IPS-18a (cell line): ENCODE data around the gene CRABP2.

Experiments used
- H3K27ac ChIP-seq: one replicate; pipeline ENCODE4 v1.5.1; 2013; ENCODE audit warnings: low read length
- H3K27me3 ChIP-seq: one replicate; pipeline ENCODE4 v1.6.1; 2013; ENCODE audit warnings: mild to moderate bottlenecking, low read length; ENCODE audit not compliant: control insufficient read depth, insufficient read depth
- H3K36me3 ChIP-seq: one replicate; pipeline ENCODE4 v1.6.1; 2013; ENCODE audit warnings: low read depth, low read length; ENCODE audit not compliant: control insufficient read depth
- H3K4me1 ChIP-seq: one replicate; pipeline ENCODE4 v1.6.1; 2013; ENCODE audit warnings: low read depth, low read length; ENCODE audit not compliant: control insufficient read depth
- H3K4me3 ChIP-seq: one replicate; pipeline ENCODE4 v1.5.1; 2013; ENCODE audit warnings: low read length
- H3K9ac ChIP-seq: one replicate; pipeline ENCODE4 v1.6.1; 2013; ENCODE audit warnings: mild to moderate bottlenecking, low read length, moderate library complexity
- H3K9me3 ChIP-seq: one replicate; pipeline ENCODE4 v1.6.1; 2013; ENCODE audit warnings: low read depth, low read length; ENCODE audit not compliant: control insufficient read depth

The CRABP2 gene

DNA sequence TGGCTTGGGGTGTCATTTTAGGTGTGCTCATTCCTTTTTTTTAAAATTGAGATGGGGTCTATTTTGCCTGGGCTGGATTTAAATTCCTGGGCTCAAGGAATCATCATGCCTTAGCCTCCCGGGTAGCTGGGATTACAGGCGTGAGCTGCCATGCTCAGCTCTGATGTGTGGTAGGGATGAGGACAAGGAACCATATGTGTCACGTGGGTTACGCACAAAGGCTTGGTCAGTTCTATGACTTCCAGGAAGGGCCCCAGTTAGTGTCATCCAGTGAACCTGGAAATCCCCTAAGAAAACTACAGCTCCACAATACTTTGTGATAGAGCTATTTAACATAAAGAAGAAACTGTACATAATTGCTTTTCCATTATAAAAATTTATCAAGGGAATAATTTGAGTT lies 16.2 kb upstream of the CRABP2 start:
- Histone ChIP-seq H3K9me3 (no peaks in the 10 kb centered on the region), H3K36me3 (peaks cover 45% of the 10 kb centered on the region), H3K4me3 (no peak overlapping the region), H3K4me1 (peaks cover 13% of the 10 kb centered on the region), H3K27ac (no peak overlapping the region), H3K9ac (no peak overlapping the region), H3K27me3 (no peaks in the 10 kb centered on the region)

DNA sequence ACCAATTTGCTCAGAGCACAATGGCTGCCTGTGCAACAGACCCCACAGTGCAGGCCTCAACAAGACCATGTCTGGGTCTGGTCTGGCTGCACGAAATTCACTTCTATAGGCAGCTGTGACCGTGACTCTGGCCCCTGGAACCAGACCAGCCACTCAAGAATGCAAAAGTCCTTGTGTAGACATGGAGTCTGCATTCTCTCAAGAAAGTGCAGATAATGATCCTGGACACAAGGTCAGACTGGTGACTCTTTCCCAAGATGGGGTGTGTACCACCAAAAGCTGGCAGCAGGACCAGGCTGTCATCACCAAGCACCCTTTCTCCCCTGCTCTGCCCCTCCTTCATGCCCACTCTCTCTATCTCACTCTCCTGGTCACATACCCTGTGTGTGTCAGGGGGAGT lies 15.7 kb upstream of the CRABP2 start:
- H3K4me3 ChIP-seq = no peak overlapping the region
- no peaks in the 10 kb centered on the region for H3K9me3 ChIP-seq
- peaks cover 42% of the 10 kb centered on the region for H3K36me3 ChIP-seq
- H3K4me1 ChIP-seq = peaks cover 9% of the 10 kb centered on the region
- H3K27ac ChIP-seq = no peak overlapping the region
- H3K9ac ChIP-seq = no peak overlapping the region
- H3K27me3 ChIP-seq = no peaks in the 10 kb centered on the region

DNA sequence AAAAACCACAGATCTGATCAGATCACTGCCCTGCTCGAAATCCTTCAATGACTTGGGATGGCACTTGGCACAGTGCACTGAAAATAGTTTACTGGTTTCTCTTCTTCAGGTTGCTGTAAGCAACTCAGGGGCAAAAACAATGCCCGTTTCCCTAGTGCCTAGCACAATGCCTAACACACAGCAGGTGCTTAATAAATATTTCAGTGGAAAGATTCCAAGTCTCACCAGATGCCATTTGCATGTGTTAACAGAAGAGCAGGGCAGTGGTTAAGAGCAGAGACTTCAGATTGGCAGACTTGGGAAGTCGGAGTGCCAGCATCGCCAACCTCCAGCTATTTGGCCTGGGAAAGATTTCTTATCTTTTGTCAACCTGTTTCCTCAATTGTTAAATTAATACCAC lies 12.0 kb upstream of the CRABP2 start:
- Histone ChIP-seq H3K9ac (no peak overlapping the region), H3K27ac (no peak overlapping the region), H3K9me3 (no peaks in the 10 kb centered on the region), H3K4me3 (no peak overlapping the region), H3K27me3 (no peaks in the 10 kb centered on the region), H3K36me3 (peaks cover 14% of the 10 kb centered on the region), H3K4me1 (no peaks in the 10 kb centered on the region)

DNA sequence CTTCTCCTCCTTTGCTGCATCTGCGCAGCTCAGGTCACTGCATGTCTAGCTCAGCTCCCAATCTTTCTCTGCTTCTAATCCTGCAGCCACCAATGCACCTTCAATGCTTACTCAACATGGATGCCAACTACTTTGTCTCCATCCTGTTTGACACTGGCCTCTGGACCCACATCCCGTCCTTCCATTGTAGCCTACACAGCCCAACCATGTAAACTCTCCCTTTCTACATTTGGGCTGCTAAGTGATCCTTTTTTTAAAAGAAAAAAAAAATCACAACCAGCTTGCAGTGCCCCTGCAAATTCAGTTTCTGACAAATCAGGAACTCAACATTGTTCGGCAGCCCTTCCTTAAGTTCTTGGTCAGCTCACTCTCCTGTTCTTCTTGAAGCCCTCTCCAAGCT lies 9.4 kb upstream of the CRABP2 start:
- H3K27ac ChIP-seq = no peak overlapping the region
- H3K27me3 ChIP-seq = no peaks in the 10 kb centered on the region
- H3K9ac ChIP-seq = no peak overlapping the region
- no peaks in the 10 kb centered on the region for H3K9me3 ChIP-seq
- H3K4me3 ChIP-seq = no peak overlapping the region
- no peaks in the 10 kb centered on the region for H3K36me3 ChIP-seq
- peaks cover 18% of the 10 kb centered on the region for H3K4me1 ChIP-seq

DNA sequence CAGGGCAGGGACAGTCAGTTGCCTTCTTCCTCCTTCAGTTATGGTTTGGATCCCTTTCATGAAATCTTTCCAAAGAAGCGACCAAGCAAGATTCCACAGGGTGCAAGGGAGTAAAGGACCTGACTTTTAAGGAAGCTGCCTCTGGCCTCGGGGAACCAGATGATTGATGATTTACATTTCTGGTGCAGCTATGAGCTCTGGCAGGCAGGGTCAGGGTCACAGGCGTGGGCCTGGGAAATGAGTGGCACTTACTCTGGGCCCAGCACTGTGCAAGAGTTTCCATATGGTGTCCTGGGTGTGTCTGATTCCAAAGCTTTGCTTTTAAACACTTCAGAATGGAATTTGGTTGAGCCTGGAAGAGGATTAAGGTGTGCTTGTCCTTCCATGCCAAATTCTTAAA lies 7.2 kb upstream of the CRABP2 start:
- no peak overlapping the region for H3K27ac ChIP-seq
- no peak overlapping the region for H3K4me3 ChIP-seq
- no peaks in the 10 kb centered on the region for H3K9me3 ChIP-seq
- H3K9ac ChIP-seq = no peak overlapping the region
- H3K27me3 ChIP-seq = no peaks in the 10 kb centered on the region
- H3K4me1 ChIP-seq = peaks cover 40% of the 10 kb centered on the region
- H3K36me3 ChIP-seq = no peaks in the 10 kb centered on the region

DNA sequence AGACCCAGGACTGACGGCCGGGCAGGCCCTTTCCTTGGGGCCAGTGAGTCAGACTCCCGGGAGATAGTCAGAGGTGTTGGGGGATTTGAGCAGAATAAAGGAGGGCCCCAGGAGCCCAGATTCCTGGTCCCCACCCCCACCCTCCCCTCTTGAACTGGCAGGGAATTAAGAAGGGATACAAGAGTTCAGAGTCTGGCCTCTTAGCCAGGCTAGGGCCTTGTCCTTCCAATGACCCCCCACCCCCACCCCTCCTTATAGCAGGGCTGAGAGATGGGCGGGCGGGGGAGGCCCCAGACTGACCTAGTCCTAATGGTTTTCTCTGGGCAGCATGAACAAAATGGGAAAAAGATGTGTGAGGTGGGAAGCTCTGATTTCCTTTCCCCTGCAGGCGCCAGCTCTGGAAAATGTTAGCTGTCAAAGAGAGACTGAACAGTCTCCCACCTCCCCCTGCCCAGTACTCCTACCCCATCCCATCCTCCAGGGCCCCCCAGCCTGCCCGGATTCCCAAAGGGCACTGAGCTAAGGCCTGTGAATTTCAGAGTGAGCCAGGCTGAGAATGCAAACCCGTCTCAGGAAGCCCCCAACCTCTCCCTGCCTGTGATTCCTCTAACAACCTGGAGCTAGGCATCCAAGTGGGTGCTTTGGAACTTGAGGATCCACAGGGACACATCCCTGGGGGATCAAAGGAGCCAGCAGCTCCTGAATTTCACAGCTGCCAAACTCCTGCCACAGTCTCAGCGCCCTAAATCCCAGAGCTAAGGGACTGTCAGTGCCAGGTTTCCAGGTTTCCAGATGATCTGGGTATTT lies 5.8 kb upstream of the CRABP2 start:
- no peak overlapping the region for H3K9ac ChIP-seq
- H3K4me1 ChIP-seq = peaks cover 48% of the 10 kb centered on the region
- H3K4me3 ChIP-seq = no peak overlapping the region
- no peaks in the 10 kb centered on the region for H3K9me3 ChIP-seq
- H3K27ac ChIP-seq = no peak overlapping the region
- no peaks in the 10 kb centered on the region for H3K27me3 ChIP-seq
- H3K36me3 ChIP-seq = no peaks in the 10 kb centered on the region

DNA sequence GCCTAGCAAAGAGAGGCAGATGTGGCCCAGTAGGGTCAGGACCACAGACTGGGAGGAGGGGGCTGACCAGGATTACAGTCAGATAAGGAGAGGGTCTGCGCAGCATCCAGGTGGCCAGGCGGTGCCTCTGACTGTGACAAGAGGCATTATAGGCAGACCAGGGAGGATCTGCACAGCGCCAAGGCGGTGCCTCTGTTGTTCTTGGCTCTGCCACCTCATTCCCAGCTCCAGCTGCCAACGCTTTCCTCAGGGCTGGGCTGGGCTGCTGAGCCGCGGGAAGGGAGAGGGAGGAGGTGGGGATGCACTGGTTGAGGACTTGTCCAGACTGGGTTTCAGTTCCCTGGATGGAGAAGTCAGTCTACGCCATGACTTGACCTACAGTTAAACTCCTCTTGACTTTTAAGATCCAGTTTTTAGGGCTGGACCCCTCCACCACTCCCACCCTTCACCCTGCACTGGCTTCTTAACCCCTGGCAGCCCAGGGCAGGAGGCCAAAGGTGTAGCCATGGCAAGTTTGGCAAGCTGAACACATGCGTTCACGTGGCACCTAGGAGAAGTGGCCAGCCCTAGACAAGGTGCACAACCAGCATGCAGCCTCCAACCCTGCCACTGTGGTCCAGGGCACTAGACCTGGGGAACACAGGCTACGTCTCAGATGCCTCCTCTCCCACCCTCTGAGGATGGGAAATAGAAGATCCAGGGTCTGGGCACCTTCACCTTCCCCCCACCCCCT lies 4.5 kb upstream of the CRABP2 start:
- H3K4me1 ChIP-seq = peaks cover 48% of the 10 kb centered on the region
- H3K36me3 ChIP-seq = no peaks in the 10 kb centered on the region
- H3K9ac ChIP-seq = no peak overlapping the region
- H3K4me3 ChIP-seq = no peak overlapping the region
- H3K27me3 ChIP-seq = peaks cover 4% of the 10 kb centered on the region
- no peak overlapping the region for H3K27ac ChIP-seq
- no peaks in the 10 kb centered on the region for H3K9me3 ChIP-seq

DNA sequence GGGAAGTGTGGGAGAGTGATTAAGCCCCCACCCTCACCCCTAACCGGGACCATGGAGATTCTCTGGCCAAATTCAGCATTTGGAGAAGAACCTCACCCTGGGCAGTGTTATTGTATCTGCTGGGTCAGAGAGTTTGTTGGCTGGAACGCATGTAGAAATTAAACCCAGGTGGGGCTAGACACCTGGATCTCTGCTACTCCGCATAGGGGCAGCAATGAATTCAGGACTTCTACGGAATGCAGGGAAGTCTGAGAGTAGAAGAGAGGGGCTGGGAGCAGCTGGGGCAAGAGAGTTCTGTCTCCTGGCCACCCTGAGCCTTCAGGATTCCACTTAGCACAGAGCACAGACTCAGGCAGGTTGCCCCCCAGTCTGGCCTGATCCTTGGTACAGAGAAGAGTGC lies 3.6 kb upstream of the CRABP2 start:
- H3K4me3 ChIP-seq = peak overlapping the region; percentile 71
- peaks cover 54% of the 10 kb centered on the region for H3K4me1 ChIP-seq
- H3K9me3 ChIP-seq = no peaks in the 10 kb centered on the region
- no peak overlapping the region for H3K27ac ChIP-seq
- peaks cover 13% of the 10 kb centered on the region for H3K27me3 ChIP-seq
- no peak overlapping the region for H3K9ac ChIP-seq
- H3K36me3 ChIP-seq = no peaks in the 10 kb centered on the region

DNA sequence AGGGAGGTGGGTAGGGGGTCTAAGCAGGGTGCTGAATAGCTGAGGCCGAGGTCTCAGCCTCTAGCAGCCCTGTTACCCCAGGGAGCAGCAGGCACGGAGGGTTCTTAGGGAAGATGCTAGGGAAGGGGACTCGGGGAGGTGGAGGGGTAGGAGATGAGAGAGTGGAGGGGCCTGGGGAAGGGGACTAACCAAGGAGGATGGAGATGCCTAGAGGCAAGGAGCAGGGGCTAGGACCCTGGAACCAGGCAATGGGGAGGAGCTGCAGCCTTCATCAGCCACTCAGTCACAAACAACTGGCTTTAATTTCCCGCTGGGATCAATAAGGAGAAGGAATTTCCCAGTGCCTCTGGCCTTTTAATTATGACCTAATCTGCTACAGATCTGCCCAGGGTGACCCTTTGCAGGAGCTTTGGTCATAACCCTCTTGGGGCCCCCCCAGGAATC lies 2.9 kb upstream of the CRABP2 start:
- Histone ChIP-seq H3K4me3 (peak overlapping the region; percentile 71), H3K36me3 (no peaks in the 10 kb centered on the region), H3K27ac (peak overlapping the region; percentile 88), H3K9ac (peak overlapping the region; percentile 75), H3K9me3 (no peaks in the 10 kb centered on the region), H3K27me3 (peaks cover 21% of the 10 kb centered on the region), H3K4me1 (peaks cover 62% of the 10 kb centered on the region)

DNA sequence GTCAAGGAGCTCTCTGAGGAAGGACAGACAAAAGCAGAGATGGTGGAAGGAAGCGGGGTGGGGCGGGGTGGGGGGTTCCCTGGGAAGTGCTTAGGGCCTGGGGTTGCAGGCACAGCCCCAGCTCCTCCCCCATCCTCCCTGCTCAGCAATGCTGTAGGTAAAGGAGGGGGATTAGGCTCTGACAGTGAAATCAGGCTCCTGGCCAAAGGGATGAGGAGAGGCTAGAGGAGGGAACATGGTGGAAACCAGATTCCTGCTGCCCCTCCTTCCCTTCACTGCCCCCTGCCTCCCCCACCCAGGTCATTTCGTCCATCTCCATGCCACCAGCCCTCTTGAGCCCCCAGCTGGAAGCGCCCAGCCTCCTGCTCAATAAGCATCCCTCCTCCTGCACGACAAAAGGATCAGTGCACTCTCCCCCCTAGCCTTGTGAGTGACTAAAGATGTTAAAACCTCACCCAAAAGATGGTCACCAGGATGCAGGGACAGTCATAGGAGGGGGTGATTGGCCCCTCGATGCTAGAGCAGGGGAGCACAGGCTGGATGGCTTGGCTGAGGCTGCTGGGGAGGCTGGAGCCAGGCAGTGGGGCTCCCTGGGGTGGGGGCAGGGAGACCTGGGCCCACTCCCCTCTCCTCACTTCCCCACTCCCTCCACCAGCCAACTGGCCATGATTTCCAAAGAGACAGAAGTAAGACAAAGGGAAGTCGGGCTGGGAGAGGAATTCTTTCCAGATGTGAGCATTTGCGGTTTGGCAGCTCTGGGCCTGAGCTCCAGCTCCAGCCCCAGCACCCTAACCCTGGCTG lies 2.2 kb upstream of the CRABP2 start:
- Histone ChIP-seq H3K36me3 (no peaks in the 10 kb centered on the region), H3K9ac (peak overlapping the region; percentile 75), H3K9me3 (no peaks in the 10 kb centered on the region), H3K4me1 (peaks cover 66% of the 10 kb centered on the region), H3K27ac (peak overlapping the region; percentile 88), H3K27me3 (peaks cover 27% of the 10 kb centered on the region), H3K4me3 (peak overlapping the region; percentile 71)

DNA sequence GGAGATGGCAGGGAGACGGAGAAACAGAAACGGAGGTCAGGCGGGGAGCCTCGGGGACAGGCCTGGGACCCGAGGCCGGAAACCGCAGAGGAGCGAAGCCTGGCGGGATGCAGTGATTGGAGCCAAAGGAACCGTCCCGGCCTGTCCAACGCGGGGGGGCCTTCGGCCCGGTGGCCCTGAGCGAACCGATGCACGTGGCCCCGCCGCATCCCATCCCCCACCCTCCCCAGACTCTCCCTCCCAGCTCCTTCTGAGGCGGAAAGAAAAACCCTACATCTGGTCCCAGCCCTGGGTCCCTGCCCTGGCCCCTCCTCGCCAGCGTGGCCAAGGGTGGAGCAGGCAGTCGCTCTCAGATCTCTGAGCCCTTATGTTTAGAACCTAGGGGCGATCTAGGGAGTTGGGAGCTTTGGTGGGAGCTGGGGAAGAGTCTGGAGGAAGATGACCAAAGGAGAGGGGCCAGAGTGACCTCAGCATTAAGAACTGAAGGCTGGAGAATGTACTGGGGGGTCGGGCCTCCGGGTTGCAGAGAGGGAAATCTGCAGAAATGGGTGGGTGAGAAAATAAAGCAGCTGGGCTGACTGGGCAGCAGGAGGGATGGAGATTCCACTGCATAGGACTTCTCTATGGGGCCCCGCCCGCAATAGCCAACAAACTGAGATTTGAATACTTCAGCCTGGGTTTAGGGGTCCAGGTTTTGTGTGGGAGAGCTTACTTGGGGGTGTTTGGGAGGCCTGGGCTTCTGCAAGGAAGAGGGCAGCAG lies 1.5 kb upstream of the CRABP2 start:
- Histone ChIP-seq H3K27ac (peak overlapping the region; percentile 78), H3K4me3 (peak overlapping the region; percentile 71), H3K27me3 (peaks cover 27% of the 10 kb centered on the region), H3K4me1 (peaks cover 66% of the 10 kb centered on the region), H3K36me3 (no peaks in the 10 kb centered on the region), H3K9me3 (no peaks in the 10 kb centered on the region), H3K9ac (peak overlapping the region; percentile 75)
